HepG2 (cell line): ENCODE data around the gene ATP6V0E1. TPM values are rescaled to one million over a fixed set of nuclear protein-coding genes. Genes with fewer than 3 reads are reported as not detected.
A peak's percentile ranks its signal among the peaks of the same experiment; 100 is the strongest.

Experiments used
- BHLHE40 ChIP-seq: IDR thresholded peaks from 2 replicates; pipeline ENCODE4 v1.6.1; 2011; ENCODE audit warnings: low read length, improper control_type of control experiment
- CAMTA2 ChIP-seq: sonication (generic); formaldehyde crosslinking; IDR thresholded peaks from 2 replicates; pipeline ENCODE4 v1.4.0; 2020; ENCODE audit warnings: mild to moderate bottlenecking, missing genetic modification reagents, borderline replicate concordance
- CBX2 ChIP-seq, 2 experiments: fragments of 200-600 bp in 1 of 2; sonication (generic); formaldehyde crosslinking in 1 of 2; IDR thresholded peaks; 2 replicates each; pipeline versions ENCODE4 v1.7.0 to v1.8.1; 2018 to 2022; ENCODE audit warnings: low read depth in 2 of 2, low read length in 1 of 2, mild to moderate bottlenecking in 1 of 2, missing genetic modification reagents in 1 of 2
- DR1 ChIP-seq: sonication (generic); formaldehyde crosslinking; IDR thresholded peaks from 2 replicates; pipeline ENCODE4 v1.8.0; 2021; ENCODE audit warnings: mild to moderate bottlenecking, missing genetic modification reagents, inconsistent platforms
- FLYWCH1 ChIP-seq: sonication (generic); formaldehyde crosslinking; IDR thresholded peaks from 2 replicates; pipeline ENCODE4 v1.8.1; 2023; ENCODE audit warnings: mild to moderate bottlenecking, missing genetic modification reagents
- JUN ChIP-seq: sonication (generic); formaldehyde crosslinking; IDR thresholded peaks from 2 replicates; pipeline ENCODE4 v1.4.0; 2020; ENCODE audit warnings: mild to moderate bottlenecking, missing genetic modification reagents
- POLR2AphosphoS5 ChIP-seq: IDR thresholded peaks from 2 replicates; pipeline ENCODE4 v1.6.1; 2012; ENCODE audit warnings: low read depth, low read length
- RBM22 ChIP-seq: fragments of 200-400 bp; formaldehyde crosslinking; optimal IDR thresholded peaks from 2 replicates; pipeline ENCODE3; 2017; ENCODE audit warnings: mild to moderate bottlenecking, low read length, moderate library complexity
- RCOR2 ChIP-seq: IDR thresholded peaks from 2 replicates; pipeline ENCODE4 v1.6.1; 2016; ENCODE audit warnings: missing biosample characterization, missing genetic modification reagents
- REL ChIP-seq: sonication (generic); formaldehyde crosslinking; conservative IDR thresholded peaks from 2 replicates; pipeline ENCODE4 v1.8.0; 2022; ENCODE audit warnings: mild to moderate bottlenecking, missing genetic modification reagents, moderate library complexity
- SMARCE1 ChIP-seq: fragments of 450-650 bp; IDR thresholded peaks from 2 replicates; pipeline ENCODE4 v1.6.1; 2017; ENCODE audit warnings: borderline replicate concordance
- SSRP1 ChIP-seq: IDR thresholded peaks from 2 replicates; pipeline ENCODE4 v1.6.1; 2016; ENCODE audit warnings: control low read depth
- TARDBP ChIP-seq: sonication (generic); formaldehyde crosslinking; IDR thresholded peaks from 2 replicates; pipeline ENCODE4 v1.8.0; 2022; ENCODE audit warnings: mild to moderate bottlenecking, missing genetic modification reagents
- TOE1 ChIP-seq: sonication (generic); formaldehyde crosslinking; IDR thresholded peaks from 2 replicates; pipeline ENCODE4 v1.4.0; 2020; ENCODE audit warnings: mild to moderate bottlenecking, missing genetic modification reagents
- ZNF207 ChIP-seq: fragments of 450-650 bp; IDR thresholded peaks from 2 replicates; pipeline ENCODE4 v1.6.1; 2016; ENCODE audit warnings: antibody characterized with exemption, borderline replicate concordance
- ZNF3 ChIP-seq: IDR thresholded peaks from 2 replicates; pipeline ENCODE4 v1.7.0; 2017; ENCODE audit warnings: inconsistent platforms
- ZNF432 ChIP-seq: sonication (generic); formaldehyde crosslinking; IDR thresholded peaks from 2 replicates; pipeline ENCODE4 v1.5.0; 2020; ENCODE audit warnings: missing genetic modification reagents, mild to moderate bottlenecking, borderline replicate concordance
- ZNF761 ChIP-seq: sonication (generic); formaldehyde crosslinking; conservative IDR thresholded peaks from 2 replicates; pipeline ENCODE4 v1.4.0; 2020; ENCODE audit warnings: mild to moderate bottlenecking, missing genetic modification reagents
- ZNF83 ChIP-seq: sonication (generic); formaldehyde crosslinking; IDR thresholded peaks from 2 replicates; pipeline ENCODE4 v1.4.0; 2020; ENCODE audit warnings: missing genetic modification reagents, mild to moderate bottlenecking, borderline replicate concordance
- polyA plus RNA-seq, 8 experiments: library from polyadenylated mRNA; depleted of rRNA in 3 of 8; stranded (reverse) in 7 of 8; unstranded in 1 of 8; fragments of >200 nt; fragmentation: Illumina TruSeq in 4 of 8; extraction: Trizol in 4 of 8; gene quantifications; 2 replicates each; pipeline versions ENCODE4 v1.2.1 to v1.2.3, GENCODE V29; 2011 to 2016; ENCODE audit warnings: low read depth in 4 of 8, missing spikeins in 1 of 8, mixed read lengths in 1 of 8; ENCODE audit not compliant: insufficient read depth in 1 of 8
- total RNA-seq, 5 experiments: library from RNA; depleted of rRNA; stranded (reverse); fragments of >200 nt; fragmentation: Illumina TruSeq; extraction: Trizol; gene quantifications; 2 replicates each; pipeline ENCODE4 v1.2.3, GENCODE V29; 2016; ENCODE audit warnings: low read depth in 1 of 5
- TF ChIP-seq, protein P1 (sequence below): sonication (generic); formaldehyde crosslinking; IDR thresholded peaks from 2 replicates; pipeline ENCODE4 v1.4.0; 2020; ENCODE audit warnings: missing genetic modification reagents
- TF ChIP-seq, protein P2 (sequence below): sonication (generic); formaldehyde crosslinking; IDR thresholded peaks from 2 replicates; pipeline ENCODE4 v1.8.1; 2023; ENCODE audit warnings: mild to moderate bottlenecking, inconsistent platforms, moderate library complexity, missing genetic modification reagents, borderline replicate concordance
- TF ChIP-seq, protein P3 (sequence below): IDR thresholded peaks from 2 replicates; pipeline ENCODE4 v1.6.1; 2016
- TF ChIP-seq, protein P4 (sequence below): sonication (generic); formaldehyde crosslinking; IDR thresholded peaks from 2 replicates; pipeline ENCODE4 v1.5.1; 2020; ENCODE audit warnings: mild to moderate bottlenecking, missing genetic modification reagents, borderline replicate concordance

Gene ATP6V0E1
- total and polyA plus RNA-seq, 2 of the 13 experiments (the other 11 are each of a cell fraction or from before 2014, with no cell fraction given): 143 to 215 TPM

DNA sequence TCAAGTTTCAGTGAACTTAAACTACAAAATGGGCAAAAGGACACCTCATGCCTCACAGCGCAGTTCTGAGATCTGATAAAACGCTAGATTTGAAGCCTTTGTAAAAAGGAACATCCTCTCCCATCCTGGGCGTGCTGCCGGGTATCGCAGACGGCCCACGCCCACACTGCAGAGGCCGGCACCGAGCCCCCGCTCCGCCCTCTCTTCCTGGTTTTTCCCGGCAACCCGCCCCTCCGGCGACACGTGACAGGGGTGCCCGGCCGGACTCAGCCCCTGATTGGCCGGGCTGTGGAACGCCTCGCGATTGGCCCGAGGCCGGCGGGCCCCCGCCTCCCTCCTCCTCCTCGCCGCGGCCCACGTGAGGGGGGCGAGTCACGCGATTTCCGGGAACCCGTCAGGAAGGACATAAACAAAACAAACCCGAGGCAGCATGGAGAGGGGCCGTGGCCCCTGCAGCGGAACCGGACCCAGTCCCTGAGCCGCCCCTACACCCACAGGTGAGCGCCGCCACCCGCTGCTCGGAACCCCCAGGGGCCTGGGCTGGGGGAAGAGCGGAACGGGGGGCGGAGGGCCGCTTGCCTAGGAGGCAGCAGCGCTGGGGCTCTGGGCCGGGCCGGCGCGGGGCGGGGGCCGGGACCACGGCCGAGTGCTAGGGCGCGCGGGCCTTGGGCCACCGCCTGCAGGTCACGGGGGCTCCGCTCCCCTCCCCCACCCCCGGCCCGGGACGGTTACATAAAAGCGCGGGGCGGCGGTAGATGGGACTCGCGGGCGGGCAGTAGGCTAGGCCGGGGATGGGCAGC is 72.6 kb downstream of the ATP6V0E1 start, which contains the start of gene CREBRF (continued):
- no peak for TF ChIP-seq CBX2 (IDR thresholded peaks at IDR 0.05; ENCODE audit: low read depth, low read length)
- no peak for TF ChIP-seq CBX2 (CRISPR knock-in tag; IDR thresholded peaks at IDR 0.05; ENCODE audit: low read depth)
- TF ChIP-seq RCOR2: no peak
- TF ChIP-seq, protein P1, sequence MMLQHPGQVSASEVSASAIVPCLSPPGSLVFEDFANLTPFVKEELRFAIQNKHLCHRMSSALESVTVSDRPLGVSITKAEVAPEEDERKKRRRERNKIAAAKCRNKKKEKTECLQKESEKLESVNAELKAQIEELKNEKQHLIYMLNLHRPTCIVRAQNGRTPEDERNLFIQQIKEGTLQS (CRISPR knock-in tag): no peak
- TF ChIP-seq FLYWCH1 (CRISPR knock-in tag): no peak
- no peak for TF ChIP-seq SMARCE1
- no peak for TF ChIP-seq REL (CRISPR knock-in tag)
- no peak for TF ChIP-seq ZNF432
- TF ChIP-seq BHLHE40: peak; percentile 97
- TF ChIP-seq RBM22: no peak
- TF ChIP-seq, protein P2, sequence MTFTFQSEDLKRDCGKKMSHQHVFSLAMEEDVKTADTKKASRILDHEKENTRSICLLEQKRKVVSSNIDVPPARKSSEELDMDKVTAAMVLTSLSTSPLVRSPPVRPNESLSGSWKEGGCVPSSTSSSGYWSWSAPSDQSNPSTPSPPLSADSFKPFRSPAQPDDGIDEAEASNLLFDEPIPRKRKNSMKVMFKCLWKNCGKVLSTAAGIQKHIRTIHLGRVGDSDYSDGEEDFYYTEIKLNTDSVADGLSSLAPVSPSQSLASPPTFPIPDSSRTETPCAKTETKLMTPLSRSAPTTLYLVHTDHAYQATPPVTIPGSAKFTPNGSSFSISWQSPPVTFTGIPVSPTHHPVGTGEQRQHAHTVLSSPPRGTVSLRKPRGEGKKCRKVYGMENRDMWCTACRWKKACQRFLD (CRISPR knock-in tag): no peak
- no peak for TF ChIP-seq ZNF3 (CRISPR knock-in tag)
- no peak for TF ChIP-seq JUN (CRISPR knock-in tag)
- TF ChIP-seq POLR2AphosphoS5: peak; percentile 34; the same call in 1 of the 2 replicates
- no peak for TF ChIP-seq ZNF761 (CRISPR knock-in tag)
- no peak for TF ChIP-seq TOE1
- TF ChIP-seq, protein P3, sequence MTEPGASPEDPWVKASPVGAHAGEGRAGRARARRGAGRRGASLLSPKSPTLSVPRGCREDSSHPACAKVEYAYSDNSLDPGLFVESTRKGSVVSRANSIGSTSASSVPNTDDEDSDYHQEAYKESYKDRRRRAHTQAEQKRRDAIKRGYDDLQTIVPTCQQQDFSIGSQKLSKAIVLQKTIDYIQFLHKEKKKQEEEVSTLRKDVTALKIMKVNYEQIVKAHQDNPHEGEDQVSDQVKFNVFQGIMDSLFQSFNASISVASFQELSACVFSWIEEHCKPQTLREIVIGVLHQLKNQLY (CRISPR knock-in tag): no peak
- TF ChIP-seq, protein P4, sequence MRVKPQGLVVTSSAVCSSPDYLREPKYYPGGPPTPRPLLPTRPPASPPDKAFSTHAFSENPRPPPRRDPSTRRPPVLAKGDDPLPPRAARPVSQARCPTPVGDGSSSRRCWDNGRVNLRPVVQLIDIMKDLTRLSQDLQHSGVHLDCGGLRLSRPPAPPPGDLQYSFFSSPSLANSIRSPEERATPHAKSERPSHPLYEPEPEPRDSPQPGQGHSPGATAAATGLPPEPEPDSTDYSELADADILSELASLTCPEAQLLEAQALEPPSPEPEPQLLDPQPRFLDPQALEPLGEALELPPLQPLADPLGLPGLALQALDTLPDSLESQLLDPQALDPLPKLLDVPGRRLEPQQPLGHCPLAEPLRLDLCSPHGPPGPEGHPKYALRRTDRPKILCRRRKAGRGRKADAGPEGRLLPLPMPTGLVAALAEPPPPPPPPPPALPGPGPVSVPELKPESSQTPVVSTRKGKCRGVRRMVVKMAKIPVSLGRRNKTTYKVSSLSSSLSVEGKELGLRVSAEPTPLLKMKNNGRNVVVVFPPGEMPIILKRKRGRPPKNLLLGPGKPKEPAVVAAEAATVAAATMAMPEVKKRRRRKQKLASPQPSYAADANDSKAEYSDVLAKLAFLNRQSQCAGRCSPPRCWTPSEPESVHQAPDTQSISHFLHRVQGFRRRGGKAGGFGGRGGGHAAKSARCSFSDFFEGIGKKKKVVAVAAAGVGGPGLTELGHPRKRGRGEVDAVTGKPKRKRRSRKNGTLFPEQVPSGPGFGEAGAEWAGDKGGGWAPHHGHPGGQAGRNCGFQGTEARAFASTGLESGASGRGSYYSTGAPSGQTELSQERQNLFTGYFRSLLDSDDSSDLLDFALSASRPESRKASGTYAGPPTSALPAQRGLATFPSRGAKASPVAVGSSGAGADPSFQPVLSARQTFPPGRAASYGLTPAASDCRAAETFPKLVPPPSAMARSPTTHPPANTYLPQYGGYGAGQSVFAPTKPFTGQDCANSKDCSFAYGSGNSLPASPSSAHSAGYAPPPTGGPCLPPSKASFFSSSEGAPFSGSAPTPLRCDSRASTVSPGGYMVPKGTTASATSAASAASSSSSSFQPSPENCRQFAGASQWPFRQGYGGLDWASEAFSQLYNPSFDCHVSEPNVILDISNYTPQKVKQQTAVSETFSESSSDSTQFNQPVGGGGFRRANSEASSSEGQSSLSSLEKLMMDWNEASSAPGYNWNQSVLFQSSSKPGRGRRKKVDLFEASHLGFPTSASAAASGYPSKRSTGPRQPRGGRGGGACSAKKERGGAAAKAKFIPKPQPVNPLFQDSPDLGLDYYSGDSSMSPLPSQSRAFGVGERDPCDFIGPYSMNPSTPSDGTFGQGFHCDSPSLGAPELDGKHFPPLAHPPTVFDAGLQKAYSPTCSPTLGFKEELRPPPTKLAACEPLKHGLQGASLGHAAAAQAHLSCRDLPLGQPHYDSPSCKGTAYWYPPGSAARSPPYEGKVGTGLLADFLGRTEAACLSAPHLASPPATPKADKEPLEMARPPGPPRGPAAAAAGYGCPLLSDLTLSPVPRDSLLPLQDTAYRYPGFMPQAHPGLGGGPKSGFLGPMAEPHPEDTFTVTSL: no peak
- TF ChIP-seq ZNF83: no peak
- no peak for TF ChIP-seq DR1 (CRISPR knock-in tag)
- 0 out of 2 replicates have a peak, but pooled peaks have one; percentile 16 for TF ChIP-seq CAMTA2 (CRISPR knock-in tag)
- no peak for TF ChIP-seq SSRP1
- TF ChIP-seq ZNF207: no peak
- 0 out of 2 replicates have a peak, but pooled peaks have one; percentile 57 for TF ChIP-seq TARDBP (CRISPR knock-in tag)
